VCaP (cell line): Measurements from ENCODE around the gene NSL1.

Experiments used
- H3K27ac ChIP-seq: fragments of 450-650 bp; 2 replicates; pipeline ENCODE4 v1.5.1; 2017
- CTCF ChIP-seq: fragments of 450-650 bp; conservative IDR thresholded peaks from 2 replicates; pipeline ENCODE4 v1.5.1; 2017; ENCODE audit warnings: mild to moderate bottlenecking, moderate library complexity

NSL1 gene

GRCh38 chr1:212686069-212686468 is 105.5 kb downstream of the NSL1 start:
- TF ChIP-seq CTCF: no peak
- H3K27ac ChIP-seq: no peak overlapping the region

- no peak overlapping the region for H3K27ac ChIP-seq
- no peak for TF ChIP-seq CTCF
Measured at GRCh38 chr1:212685429-212685828, 106.1 kb downstream of the NSL1 start.

DNA sequence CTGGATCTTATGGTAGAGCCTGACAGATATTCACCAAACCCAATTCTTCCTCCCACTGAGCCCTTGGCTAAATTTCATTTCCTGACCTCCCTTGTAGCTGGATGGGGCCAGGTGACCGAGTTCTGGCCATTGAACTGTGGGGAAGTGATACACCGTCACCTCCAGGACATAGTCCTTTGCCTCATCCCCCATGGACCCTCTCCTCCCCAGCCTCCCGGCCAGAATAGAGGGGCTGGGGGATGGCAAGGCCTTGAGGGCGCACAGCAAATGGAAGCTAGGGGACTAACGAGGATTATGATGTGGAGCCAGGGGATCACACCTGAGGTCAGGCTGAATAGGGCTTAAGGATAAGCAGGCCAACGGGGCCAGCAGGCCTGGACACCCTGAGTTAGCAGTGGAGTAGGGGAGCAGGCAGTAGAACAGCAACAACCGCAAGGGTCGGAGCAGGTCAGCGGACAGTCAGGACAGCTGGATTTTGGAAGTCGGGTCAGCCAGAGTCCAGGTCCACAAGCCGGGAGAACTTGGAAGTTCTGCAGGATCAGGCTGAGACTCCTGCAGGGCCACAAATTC is 107.0 kb downstream of the NSL1 start:
- TF ChIP-seq CTCF: no peak

GRCh38 chr1:212684076-212684475 is 107.5 kb downstream of the NSL1 start:
- no peak for TF ChIP-seq CTCF
- H3K27ac ChIP-seq: no peak overlapping the region

More for the DNA sequence above, 107.0 kb downstream of the NSL1 start:
- no peak overlapping the region for H3K27ac ChIP-seq

- H3K27ac ChIP-seq: no peak overlapping the region
- no peak for TF ChIP-seq CTCF
Measured at GRCh38 chr1:212683357-212683722, 108.2 kb downstream of the NSL1 start.

- no peak for TF ChIP-seq CTCF
- H3K27ac ChIP-seq: no peak overlapping the region
Measured at GRCh38 chr1:212680680-212681389, 110.7 kb downstream of the NSL1 start.

DNA sequence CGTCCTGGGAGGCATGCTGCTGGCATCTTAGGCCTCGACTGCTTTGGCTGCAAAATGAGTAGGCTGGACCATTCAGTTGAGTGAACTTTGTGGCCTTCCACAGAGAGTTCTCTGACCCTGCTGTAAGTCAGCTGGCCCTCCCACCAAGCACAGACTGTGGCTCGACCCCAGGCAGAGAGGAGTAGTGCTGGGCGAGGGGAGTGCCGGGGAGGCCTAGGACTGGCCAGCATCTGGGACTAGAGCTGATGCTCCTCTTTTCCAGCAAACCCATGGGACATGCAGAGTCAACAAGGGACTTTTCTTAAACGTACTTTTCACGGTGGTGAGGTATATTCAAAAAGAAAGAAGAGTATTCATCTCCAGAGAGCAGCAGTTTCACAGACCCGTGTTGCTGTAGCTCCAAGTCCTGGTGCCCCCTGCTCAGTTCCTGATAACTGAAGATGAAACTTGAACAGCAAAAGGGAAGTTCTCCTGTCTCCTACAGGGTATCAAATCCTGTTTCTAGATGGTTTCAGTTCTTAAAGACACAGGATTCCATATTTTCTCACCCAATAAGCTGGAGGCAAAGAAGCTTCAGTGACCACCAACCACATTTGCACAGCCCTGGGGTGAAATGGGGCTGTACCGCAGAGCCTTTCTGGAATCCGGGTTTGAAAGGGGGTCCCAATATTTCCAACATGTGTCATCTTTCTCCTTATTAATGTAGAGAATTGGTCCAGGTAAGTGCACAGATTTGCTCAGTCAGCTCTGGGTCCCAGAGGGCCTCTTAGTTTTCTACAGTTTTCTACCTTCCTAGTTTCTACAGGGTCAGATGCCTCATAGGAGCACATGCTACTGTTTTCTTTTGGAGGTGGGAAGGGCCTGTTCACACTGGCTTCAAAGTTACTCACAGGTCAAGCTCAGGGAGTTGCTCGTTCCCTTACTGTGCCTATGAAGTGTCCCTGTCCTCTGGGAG is 112.8 kb downstream of the NSL1 start:
- H3K27ac ChIP-seq: no peak overlapping the region
- TF ChIP-seq CTCF: no peak
